NCI-H345 (cell line): Measurements from ENCODE around the gene CASKIN1.
A peak's percentile ranks its signal among the peaks of the same experiment; 100 is the strongest.

Experiments used
- DNase-seq: peaks from one replicate; lab custom pipeline; 2025; lab: John Stamatoyannopoulos, UW

The CASKIN1 gene

GRCh38 chr16:2194852-2195321, 1.5 kb downstream of the CASKIN1 start:
- peak; percentile 67 for DNase-seq

- DNase-seq, result no peak
These were observed 2.1 kb downstream of the CASKIN1 start for GRCh38 chr16:2194166-2194834.

GRCh38 chr16:2191446-2191706, 5.0 kb downstream of the CASKIN1 start:
- DNase-seq, result no peak

- DNase-seq, result no peak
These were observed 5.6 kb downstream of the CASKIN1 start for GRCh38 chr16:2190659-2191445.

- DNase-seq, result no peak
These were observed 6.3 kb downstream of the CASKIN1 start for GRCh38 chr16:2190002-2190658.

- no peak for DNase-seq
These were observed 7.0 kb downstream of the CASKIN1 start for GRCh38 chr16:2189252-2189893.

- no peak for DNase-seq
These were observed 8.0 kb downstream of the CASKIN1 start for GRCh38 chr16:2188395-2188794.

- DNase-seq, result no peak
These were observed 9.2 kb downstream of the CASKIN1 start for GRCh38 chr16:2187212-2187611.

GRCh38 chr16:2186505-2186904, 9.9 kb downstream of the CASKIN1 start:
- DNase-seq, result no peak

GRCh38 chr16:2186064-2186463, 10.3 kb downstream of the CASKIN1 start:
- DNase-seq, result no peak

GRCh38 chr16:2184962-2185361, 11.4 kb downstream of the CASKIN1 start:
- no peak for DNase-seq

GRCh38 chr16:2184346-2184745, 12.1 kb downstream of the CASKIN1 start:
- no peak for DNase-seq

- no peak for DNase-seq
These were observed 12.7 kb downstream of the CASKIN1 start for GRCh38 chr16:2183671-2184070.

GRCh38 chr16:2181952-2182351, 14.5 kb downstream of the CASKIN1 start:
- DNase-seq, result no peak

GRCh38 chr16:2180962-2181923, 15.2 kb downstream of the CASKIN1 start:
- DNase-seq, result no peak

- DNase-seq, result no peak
These were observed 15.9 kb downstream of the CASKIN1 start for GRCh38 chr16:2180461-2180860.

- DNase-seq, result no peak
These were observed 16.8 kb downstream of the CASKIN1 start for GRCh38 chr16:2179576-2179975.

GRCh38 chr16:2179107-2179501, 17.3 kb downstream of the CASKIN1 start:
- no peak for DNase-seq

GRCh38 chr16:2178321-2179106, 17.9 kb downstream of the CASKIN1 start:
- DNase-seq, result no peak

GRCh38 chr16:2177561-2177960, 18.8 kb downstream of the CASKIN1 start:
- DNase-seq, result no peak

GRCh38 chr16:2177101-2177500, 19.3 kb downstream of the CASKIN1 start:
- no peak for DNase-seq
